NOMO-1 treated with dmso at 0.1 percent for 144 hours (cell line): ENCODE results near the gene CAMKK1.
"Not testable (repeated sequence)": the region's sequence is repeated elsewhere in the genome, so short reads cannot be mapped to it uniquely, and the experiment has no call there.

Experiments
- DNase-seq: peaks from one replicate; lab custom pipeline; 2025; ENCODE audit not compliant: unreplicated experiment; lab: John Stamatoyannopoulos, UW

CAMKK1 gene

DNA sequence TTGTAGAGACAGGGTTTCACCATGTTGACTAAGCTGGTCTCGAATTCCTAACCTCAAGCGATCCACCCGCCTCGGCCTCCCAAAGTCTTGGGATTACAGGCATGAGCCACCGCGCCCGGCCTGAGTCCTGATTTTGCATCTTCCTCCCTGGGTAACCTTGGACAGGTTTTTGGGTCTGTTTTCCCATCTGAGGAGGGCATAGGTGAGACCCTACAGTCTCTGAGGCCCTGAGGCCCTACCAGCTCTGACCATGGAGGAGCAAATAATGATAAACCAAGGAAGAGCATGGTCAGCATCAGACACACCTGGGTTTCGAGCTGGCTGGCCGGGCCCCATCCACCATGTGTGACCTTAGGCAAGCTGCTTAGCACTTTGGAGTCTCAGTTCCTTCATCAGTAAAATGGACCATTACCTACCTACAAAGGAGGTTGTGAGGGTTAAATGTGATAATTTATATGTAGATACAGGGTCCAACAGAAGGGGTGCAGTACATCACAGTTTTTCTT lies 45.6 kb downstream of the CAMKK1 start:
- no peak for DNase-seq

DNA sequence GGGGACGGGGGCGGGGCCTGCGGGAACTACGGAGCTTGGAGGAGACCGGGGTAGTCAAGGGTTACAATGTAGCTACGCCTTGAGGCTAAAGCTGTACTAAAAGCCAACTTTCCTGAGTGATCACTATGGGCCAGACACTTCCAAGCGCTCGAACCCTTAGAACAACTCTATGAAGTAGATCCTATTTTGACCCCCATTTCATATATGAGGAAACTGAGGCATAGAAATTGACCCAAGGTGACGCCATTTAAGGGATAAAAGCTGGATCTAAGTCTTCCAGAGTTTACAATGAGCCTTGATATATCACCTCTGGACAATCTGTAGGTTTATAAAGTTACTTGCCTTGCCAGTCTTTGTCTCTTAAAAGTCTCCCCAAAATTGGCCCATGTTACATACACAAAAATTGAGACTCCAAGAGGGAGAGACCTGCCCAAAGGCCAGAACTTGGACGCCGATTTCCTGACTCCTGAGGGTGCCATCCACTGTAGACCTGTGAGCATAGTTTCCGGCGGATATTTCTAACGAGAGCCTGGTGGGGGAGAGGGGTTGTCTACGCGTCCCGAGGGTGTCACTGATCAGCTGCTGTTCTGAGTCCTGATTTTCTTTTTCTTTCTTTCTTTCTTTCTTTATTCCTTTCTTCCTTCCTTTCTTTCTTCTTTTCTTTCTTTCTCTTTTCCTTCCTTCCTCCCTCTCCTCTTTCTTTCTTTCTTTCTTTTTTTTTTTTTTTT lies 46.3 kb downstream of the CAMKK1 start:
- DNase-seq: no peak

DNA sequence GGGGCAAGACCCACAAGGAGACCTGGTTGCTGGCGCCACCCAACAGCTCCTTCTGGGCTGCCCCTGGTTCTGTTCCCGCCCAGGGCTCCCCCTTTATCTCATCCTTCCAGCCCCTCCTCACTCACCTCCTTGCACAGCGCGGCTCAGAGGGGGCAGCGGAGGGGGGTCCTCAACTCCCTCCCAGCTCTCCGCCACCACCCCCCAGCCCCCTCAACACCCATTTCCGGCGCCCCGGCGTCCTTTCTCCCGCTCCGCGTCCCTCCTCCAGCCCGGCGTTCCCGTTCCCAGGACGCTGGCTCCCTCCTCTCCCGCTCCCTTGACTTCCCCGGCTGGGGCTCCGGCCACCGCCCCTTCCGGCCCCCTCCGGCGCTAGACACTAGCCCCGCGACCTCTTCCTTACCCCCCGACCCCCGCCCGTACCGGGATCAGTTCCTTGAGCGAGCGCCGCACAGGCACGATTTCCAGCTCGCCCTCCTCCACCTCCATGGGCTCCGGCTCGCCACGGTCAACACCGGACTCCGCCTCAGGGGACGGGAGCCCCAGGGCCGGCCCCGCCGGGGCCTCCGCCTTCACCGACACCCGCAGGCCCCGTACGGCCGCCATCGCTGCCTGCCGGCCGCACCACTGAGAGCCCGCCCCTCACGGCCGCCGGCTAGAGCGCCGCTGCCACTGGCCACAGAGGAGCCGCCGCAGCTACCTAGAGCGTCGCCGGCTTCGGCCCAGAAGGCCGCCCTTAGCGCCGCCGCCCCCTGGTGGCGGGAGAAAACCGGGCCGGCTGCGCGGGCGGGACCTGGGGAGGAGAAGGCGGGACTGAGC lies 47.0 kb downstream of the CAMKK1 start, which contains the start of gene NCBP3:
TSS of gene NCBP3 (minus strand) at position 626 of the 816 bp plus-strand sequence. CDS start at position 603, 23 bp downstream.
- DNase-seq: peak; percentile 90

DNA sequence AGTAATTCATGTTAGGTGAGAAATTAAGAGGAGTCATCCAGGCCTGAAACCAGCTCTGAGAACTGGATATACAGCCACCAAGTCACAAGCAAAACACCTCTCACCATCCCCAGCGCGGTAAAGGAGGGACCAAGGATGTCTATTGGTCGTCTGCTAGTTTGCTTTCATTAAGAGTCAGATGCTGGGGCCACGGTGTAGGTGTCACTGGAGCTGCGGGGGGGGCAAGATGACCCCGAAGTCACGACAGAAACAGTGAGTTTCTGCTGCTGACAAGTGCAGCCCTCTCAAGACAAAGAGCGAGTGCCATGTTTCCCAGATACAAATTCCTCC lies 47.6 kb downstream of the CAMKK1 start:
- DNase-seq: no peak

DNA sequence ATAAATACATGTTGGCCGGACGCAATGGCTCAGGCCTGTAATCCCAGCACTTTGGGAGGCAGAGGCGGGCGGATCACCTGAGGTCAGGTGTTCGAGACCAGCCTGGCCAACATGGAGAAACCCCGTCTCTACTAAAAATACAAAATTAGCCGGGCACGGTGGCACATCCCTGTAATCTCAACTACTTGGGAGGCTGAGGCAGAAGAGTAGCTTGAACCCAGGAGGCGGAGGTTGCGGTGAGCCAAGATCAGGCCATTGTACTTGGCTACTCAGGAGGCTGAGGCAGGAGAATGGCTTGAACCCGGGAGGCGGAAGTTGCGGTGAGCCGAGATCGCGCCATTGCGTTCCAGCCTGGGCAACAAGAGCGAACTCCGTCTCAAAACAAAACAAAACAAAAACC lies 48.3 kb downstream of the CAMKK1 start:
- not testable (repeated sequence) for DNase-seq

DNA sequence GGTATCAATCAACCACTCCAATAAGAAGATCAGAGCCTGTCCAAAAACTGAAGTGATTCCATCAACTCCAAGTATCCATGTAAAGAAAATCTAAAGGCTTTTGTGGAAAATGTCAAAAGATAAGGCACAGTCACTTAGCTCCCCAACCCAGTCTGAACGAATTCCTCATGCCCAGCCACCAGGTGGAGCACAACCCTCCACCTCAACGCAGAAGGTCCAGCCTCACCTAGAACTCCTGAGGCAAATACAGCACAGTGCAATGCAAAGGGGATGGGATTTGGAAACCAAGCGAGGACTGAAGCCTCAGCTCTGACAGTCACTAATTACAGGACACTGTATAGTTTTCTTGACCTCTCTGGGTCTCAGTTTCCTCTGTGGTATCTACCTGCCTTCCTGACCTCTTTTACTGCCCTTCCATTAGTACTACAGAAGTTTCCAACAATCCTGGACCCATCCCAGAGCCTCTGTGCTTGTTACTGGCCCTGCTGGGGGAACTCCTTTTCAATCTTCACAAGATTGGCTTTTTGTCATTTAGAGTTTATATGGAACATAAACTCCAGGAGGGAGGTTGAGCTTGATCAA lies 48.8 kb downstream of the CAMKK1 start:
- peak; percentile 56 for DNase-seq

DNA sequence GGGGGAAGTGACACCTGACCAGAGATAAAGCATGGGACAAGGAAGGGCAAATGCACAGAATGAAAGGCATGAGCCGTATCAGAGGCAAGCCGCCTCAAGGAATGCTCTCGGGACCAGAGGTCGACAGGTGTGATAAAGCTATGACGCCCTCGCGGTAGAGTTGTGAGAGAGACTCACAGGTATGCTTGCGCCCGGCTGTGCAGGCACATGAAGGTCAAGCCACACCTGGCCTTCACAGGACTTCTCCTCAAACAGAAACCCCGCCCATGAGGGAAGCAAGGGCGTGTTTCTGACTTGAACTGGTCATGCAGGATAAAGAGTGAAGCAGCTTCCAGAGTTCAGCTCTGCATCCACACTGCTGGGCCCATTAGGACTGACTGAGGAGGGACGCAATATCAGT lies 54.6 kb downstream of the CAMKK1 start:
- DNase-seq: no peak

DNA sequence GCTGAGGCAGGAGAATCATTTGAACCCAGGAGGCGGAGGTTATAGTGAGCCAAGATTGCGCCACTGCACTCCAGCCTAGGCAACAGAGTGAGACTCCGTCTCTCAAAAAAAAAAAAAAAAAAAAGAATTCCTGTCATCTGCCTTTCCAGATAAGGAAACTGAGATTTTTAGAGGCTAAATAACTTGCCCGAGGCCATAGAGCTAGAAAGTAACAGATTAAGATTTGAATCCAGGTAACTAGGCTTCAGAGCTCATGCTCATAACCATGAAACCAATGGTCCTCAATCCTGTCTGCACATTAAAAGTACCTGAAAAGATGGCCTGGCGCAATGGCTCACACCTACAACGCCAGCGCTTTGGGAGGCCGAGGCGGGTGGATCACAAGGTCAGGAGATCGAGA lies 56.3 kb downstream of the CAMKK1 start:
- DNase-seq: no peak

DNA sequence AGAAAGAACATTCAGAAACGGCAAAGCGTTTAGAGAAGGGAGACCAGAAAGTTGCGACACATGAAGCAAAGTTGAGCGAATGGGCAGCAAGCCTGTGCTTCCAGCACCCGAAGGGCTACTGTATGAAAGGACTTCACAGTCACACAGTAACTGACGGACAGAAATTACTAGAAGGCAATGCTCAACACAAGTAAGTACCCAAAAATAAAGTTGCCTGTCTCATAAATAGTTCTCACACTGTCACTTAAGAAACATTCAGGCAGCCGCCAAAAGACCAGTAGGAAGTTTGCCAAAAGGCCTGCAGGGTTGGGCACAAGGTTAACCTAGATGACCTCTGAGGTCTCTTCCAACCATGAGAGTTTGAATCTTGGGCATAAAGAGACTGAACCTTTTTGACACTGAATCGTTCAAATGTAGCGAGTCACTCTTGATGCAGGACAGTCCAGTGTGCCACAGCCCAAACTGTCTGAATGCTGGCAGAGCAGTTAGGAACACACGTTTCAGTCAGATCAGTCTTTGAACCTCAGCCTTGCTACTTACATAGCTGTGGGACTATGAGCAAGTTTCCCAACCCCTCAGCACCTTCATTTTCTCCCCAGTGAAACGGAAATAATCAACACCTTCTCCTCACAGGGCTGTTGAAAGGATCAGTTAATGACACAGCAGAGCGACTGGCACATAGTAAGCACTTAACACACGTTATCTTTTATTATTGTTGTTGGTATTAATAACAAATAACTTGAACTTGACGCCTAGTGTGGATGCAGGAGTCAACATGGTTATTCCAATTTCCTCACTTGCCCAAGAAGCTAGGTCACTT lies 57.2 kb downstream of the CAMKK1 start:
- no peak for DNase-seq

DNA sequence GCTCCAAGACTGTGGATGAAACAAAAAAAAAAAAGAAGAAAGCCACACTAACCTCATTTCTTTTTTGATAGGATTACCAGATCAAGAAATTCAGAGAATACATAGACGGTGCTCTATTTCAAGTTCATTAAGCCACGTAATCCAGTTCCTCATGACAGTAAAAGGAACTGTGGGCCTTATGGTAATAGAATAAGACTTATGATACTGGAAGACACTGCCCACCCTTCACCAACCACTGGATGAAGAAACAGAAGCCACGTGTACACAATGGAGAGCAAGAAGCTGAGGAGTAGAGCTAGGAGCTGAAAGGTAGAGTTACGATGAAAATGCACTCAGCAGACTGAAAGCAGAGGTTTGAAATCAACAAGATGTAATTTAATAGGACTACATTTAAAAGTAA lies 58.0 kb downstream of the CAMKK1 start:
- DNase-seq: peak; percentile 60

DNA sequence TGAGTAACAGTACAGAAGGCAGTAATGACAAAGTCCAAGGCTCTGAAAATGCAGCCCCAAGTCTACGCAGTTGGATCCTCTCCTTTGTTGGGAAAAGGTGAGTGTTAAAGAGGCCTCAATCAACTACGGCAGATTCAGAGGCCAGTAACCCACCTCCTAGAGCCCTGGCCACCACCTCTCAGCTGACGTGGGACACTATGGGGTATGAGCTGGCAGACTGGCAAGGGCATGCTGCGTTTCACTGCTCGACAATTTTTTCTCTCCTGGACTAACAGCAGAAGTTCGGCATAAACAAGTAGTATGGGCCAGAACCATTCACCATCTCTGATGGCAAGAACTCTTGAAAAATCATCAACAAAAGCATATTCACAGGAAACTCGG lies 64.0 kb downstream of the CAMKK1 start:
- DNase-seq: no peak

DNA sequence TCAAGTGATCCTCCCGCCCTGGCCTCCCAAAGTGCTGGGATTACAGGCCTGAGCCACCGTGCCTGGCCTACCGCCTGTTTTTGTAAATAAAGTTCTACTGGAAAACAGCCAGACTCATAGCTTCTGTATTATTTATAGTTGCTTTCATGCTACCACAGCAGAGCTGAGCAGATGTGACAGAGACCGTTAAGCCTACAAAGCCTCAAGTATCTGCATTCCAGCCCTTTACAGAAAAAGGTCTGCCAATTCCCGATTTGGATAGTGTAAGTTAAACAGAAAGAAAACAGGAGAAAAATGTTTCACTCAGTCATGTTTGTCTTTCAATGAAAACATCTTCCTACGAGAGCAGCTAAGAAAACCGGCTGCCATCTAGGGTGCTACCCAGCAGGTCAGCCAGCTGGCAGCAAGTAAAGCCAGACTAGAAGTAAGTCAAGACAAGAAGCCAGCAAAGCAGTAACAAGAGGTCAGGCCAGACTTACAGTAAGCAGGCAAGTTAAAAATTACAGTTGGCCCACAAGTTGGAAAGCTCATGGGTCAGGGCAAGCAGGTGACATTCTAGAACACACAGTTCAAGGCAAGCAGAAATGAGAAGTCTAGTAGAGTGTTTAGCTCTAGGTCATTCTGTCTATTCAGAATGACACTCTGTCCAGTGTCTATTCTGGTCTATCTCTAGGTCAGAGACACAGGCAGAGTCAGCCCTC lies 64.6 kb downstream of the CAMKK1 start:
- no peak for DNase-seq

DNA sequence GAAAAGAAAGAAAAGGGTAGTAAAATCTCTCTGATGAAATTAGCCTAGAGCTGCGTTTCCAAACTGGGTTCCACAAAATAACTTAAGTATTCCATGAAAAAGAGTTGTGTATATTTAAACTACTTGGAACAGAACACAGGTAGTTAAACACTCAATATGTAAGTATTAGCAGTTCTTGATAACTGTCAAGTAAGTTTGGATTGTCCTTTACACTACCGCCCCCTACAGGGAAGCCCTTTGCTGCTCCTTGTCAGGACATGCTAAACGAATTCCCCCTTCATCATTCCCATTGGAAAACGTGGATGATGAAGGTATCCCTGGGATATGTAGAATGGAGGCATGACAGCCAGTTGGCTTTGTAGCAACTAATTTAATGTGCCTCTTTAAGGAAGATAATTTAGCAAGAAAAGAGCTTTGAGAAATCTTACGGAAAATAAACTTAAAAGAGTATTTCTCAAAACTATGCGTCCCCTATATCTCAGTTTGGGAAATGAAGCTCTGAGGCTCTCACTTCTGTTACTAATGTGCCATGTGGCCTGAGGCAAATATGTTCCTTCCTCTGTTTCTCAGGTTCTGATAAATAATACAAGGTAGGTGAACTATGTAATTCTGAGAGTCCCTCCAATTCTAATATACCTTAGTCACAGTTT lies 65.6 kb downstream of the CAMKK1 start:
- DNase-seq: no peak

DNA sequence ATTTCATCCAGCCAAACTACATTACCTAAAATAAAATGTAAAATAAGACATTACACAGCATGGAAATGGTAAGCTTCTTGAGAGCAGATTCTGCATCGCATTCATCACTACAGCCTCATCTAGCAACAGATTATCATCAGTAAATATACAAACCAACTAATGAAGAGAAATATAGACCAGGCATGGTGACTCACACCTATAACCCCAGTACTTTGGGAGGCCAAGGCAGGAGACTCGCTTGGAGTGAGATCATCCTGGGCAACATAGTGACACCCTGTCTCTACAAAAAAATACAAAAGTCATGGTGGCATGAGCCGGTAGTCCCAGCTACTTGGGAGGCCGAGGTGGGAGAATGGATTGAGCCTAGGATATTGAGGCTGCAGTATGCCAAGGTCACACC lies 66.7 kb downstream of the CAMKK1 start:
- no peak for DNase-seq

DNA sequence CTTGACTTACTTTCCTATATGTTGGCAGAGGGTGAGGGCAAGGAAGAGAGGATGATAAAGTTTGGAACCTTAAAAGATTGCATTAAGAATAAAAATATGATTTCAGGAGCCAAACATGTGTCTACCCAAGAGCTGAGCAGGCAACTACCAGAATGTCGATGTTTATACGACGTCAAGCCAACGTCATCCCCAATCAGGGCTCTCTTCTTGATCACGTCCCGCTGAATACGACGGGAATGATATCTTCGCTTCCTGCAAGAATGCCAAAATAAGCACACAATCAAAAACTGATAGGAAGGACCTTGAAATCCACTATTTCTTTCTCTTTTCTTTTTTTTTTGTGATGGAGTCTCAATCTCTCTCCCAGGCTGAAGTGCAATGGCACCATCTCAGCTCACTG lies 71.8 kb downstream of the CAMKK1 start:
- DNase-seq: no peak

DNA sequence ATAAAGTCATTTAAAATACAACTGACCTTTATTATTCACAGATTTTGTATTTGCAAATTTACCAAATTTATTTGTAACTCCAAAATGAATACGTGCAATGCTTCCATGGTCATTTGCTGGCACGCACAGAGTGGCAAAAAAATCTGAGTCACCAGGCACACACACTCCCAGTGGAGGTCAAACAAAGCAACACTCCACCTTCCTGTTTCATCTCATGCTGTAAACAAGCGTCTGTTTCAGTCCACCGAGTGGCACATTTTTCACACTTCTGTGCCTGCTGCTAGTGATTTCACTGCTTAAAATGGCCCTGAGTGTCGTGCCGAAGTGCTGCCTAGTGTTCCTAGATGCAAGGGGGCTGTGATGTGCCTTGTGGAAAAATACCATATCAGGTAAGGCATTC lies 74.1 kb downstream of the CAMKK1 start:
- DNase-seq: no peak

DNA sequence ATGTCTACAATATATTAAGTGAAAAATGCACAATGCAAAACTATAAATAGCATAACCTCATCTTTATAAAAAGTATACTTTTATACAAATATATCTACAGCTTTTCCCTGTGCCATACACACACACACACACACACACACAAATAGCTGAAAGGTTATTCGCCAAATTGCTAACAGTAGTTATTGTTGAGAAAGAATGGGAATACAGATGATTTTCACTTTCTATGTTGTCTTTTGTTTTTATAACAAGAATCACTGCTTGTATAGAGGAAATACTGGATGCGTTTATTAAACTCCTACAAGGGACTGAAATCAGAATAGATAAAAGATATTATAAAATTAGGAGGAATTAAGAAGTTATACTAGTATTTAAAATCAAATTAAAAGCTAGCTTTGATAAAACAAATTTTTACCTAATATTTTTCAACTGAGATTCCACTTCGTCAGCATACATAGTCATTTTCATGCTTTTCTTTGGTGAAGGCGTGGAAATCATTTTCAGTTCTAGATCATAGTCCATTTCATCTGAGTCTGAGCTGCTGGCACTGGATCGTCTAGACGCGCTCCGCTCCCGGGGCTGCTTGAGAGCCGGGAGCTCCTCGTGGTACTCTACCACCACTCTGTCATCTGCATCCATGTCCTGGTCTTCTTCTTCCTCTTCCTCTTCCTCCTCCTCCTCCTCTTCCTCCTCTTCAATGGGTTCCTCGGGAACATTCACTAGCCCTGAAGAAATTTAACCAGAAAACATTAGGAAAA lies 74.8 kb downstream of the CAMKK1 start:
- DNase-seq: no peak

DNA sequence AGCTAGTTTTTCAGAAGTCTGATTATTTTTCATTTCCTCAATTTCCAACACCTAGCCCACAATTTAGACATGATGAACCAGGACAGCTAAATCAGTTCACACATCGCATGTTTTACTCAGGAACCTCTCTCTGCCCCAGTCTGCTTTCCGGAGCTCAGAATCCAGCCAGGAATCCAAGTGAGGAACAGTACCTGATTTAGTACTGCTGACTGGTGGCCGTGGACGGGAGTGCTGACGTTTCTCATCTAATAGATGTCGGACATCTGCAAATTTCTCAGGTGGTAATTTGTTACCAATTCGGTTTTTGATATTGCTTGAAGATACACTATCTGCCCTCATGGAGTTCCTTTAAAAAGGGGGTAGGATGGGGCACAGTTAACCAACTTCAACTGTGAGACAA lies 76.9 kb downstream of the CAMKK1 start:
- DNase-seq: no peak

DNA sequence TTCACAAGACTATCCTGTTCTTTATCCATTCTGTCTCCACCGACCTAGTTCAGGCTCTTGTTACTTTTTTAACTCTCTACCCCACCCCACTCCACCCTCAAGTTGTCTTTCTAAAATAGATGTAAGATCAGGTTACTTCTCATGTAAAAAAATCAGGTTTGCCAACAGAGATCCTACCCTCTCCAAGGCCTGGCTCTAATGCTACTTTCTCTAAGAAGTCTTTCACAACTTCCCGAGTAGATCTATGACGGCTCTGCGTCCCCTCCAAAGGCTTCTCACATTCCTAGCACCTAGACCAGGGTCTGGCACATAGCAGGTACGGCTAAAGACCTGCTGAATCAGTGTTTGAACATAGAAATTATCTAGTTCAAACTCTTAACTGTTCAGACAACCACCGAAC lies 77.7 kb downstream of the CAMKK1 start:
- DNase-seq: no peak
